HL-60/S4 treated with retinoic acid at 250 ng/mL for 4 days and 3 days (cell line): ENCODE results near the gene ITGA11.

ENCODE experiments used
- in situ Hi-C: fragments of 300-500 bp; cut with MboI; formaldehyde crosslinking; loops from 2 replicates; pipeline ENCODE4 v1.7.0; 2022; ENCODE audit warnings: low sequenced_read_pairs

Gene ITGA11

GRCh38 chr15:68301301-68301700, 130.7 kb downstream of the ITGA11 start:
- in situ Hi-C loops: loop anchor here (10.0 kb wide), 1 partner anchor 244 kb away; no protein-coding TSS in a partner anchor

GRCh38 chr15:68300115-68300940, 131.6 kb downstream of the ITGA11 start:
- in situ Hi-C loops: loop anchor here (10.0 kb wide), 1 partner anchor 244 kb away; no protein-coding TSS in a partner anchor

DNA sequence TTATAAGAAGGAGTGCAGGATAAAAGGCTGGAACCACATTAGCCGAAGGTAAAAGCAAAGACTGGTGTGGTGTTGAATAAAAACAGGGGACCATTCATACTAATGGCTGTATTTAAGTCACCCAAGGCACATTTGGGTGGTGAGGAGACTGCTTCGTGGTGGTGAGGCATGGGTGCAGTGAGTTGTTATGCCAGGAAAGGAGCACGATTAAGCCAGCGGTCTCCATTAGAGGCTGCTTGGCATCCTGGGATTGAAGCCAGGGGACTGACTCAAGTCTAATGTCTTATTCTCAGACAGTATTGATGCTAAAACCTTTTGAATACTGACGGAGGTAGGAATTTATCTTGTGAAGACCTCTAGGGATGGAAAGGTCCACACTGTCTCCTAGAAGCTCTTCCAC, 132.5 kb downstream of the ITGA11 start:
- in situ Hi-C loops: no loop called here

DNA sequence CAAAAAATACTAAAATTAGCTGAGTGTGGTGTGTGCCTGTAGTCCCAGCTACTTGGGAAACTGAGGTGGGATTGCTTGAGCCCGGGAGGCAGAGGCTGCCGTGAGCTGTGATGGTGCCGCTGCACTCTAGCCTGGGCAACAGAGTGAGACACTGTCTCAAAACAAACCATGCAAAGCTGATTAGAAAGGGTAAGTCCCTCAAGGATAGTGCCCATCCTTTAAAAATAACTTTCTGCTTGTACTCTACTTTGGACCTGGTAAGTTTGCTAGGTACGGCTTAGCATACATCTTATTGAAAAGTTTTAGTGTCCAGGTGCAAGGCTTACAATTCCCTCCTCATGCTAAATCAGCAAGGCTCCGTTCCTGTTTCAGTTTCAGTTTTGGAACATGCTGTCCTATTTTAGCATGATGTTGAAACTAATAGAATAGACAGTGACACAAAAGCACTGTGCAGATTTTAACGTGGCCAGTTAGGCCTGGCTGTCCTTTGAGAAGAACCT, 133.0 kb downstream of the ITGA11 start:
- in situ Hi-C loops: no loop called here

- in situ Hi-C loops: no loop called here
These were observed 133.6 kb downstream of the ITGA11 start for GRCh38 chr15:68298336-68298735.

DNA sequence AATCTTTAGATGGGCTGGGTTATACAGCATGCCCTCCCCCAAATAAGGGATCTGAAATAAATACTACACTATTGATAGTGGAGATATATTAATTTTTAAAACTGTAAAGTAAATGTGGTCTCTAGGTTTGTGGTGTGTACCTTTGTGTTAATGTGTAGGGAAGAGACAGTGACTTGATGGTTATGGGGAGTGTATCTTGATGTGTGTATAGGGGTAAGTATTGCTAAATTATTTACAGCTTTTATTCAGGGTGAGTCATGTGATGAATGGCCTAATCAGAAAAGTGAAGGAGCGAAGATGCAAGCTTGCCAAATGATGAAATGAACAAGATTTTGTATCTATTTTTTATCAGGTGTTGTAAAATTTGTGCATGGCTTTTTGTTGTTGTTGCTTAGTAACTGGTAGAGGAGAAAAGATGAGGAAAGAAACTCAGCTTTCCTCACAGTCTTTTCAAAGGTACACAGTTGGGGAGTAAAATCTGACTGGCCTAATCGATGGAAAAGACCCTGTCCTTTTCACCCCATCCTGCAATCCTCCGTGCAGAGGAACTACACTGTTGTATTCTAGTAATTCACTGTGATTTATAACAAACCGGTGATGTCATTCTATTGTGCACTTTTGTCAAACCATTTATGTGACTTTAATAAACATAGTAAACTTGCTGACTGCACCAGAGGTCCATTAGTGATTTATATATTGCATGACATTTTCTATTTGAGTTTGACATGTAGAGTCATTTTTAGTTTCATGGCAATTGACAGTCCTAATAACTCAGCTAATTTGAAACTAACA, 136.8 kb downstream of the ITGA11 start:
- in situ Hi-C loops: no loop called here

- in situ Hi-C loops: no loop called here
These were observed 139.0 kb downstream of the ITGA11 start for GRCh38 chr15:68292967-68293366.

DNA sequence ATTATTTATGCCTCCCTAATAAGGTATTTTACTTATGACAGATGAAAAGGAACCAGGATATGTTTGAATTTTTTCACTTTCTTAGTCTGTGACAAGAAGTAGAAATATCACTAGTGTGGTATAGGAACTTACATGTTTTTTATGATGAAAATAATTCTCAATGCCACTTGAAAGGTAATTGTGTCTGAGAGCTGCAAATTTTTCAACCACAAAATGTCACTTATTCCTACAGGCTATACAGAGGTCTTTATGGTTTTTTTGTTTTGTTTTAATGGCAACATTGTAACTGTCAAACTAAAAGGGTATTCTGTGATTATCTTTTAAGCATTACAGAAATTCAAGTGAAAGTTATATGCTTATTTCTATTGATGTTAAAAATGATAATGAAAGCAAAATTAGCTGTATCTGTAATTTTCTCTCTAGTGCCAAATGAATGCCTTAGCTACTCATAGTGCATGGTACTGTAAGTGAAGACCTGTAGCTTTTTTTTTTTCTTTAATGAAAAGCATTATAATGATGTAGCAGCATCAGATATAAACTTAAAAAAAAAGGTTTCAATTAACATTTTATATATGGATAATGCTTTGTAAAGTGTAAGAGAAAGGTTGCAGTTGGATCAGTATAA, 139.7 kb downstream of the ITGA11 start:
- in situ Hi-C loops: no loop called here

- in situ Hi-C loops: no loop called here
These were observed 141.2 kb downstream of the ITGA11 start for GRCh38 chr15:68290715-68291114.

GRCh38 chr15:68289621-68290352, 142.2 kb downstream of the ITGA11 start:
- in situ Hi-C loops: no loop called here

DNA sequence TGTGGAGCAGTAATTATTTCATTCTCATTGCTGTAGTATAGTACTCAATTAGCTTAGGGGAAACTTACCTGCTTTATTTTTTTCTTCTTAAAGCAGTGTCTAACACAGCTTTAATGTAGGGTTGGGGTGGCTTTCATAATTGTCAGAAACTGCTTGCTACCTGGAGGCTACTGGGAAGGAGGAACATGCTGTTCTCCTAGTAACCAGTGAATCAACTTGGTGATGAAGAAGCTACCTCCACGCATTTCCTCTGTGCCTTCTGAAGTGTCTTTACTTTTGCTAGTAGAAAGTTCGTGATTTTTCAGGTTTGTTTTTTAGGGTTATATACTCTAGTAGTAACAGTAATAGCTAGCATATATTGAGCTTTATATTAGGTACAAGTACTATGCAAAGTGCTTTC, 142.9 kb downstream of the ITGA11 start:
- in situ Hi-C loops: no loop called here

- in situ Hi-C loops: no loop called here
These were observed 145.7 kb downstream of the ITGA11 start for GRCh38 chr15:68286256-68286655.

DNA sequence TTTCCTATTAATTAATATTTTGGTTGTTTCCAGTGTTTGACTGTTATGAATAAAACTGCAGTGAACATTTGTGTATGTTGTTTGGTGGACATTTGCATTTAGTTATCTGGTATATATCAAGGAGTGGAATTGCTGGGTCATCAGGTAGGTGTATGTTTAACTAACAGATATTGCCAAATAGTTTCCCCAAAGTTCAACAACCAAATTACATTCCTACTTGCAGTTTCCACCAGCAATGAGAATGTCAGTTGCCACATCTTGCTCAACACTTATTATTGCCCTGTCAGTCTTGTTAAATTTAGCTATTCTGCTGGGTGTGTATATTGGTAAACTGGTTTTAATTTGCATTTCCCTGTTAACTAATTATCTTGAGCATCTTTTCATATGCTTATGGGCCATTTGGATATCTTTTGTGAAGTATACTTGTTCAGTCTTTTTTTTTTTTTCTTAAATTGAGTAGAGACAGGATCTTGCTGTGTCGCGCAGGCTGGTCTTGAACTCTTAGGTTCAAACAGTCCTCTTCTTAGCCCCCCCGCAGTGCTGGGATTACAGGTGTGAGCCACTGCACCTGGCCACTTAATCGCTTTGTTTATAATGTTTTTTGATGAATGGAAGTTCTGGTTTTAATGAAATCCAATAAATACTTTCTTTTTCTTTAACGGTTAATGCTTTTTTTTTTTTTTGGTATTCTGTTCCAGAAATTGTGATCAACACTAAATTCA, 146.5 kb downstream of the ITGA11 start:
- in situ Hi-C loops: no loop called here

- in situ Hi-C loops: no loop called here
These were observed 147.2 kb downstream of the ITGA11 start for GRCh38 chr15:68284616-68285258.

DNA sequence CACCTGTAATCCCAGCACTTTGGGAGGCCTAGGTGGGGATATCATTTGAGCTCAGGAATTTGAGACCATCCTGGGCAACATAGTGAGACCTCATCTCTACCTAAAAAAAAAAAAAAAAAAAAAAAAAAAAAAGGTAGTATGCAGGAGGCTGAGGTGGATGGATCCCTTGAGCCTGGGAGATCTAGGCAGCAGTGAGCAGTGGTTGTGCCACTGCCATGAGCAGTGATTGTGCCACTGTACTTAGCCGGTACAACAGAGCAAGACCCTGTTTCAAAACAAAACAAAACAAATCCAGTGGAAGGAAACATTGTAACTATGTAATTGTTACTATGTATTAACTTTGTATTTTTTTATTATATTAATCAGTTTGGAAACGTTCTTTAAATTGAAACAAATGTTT, 148.6 kb downstream of the ITGA11 start:
- in situ Hi-C loops: no loop called here

DNA sequence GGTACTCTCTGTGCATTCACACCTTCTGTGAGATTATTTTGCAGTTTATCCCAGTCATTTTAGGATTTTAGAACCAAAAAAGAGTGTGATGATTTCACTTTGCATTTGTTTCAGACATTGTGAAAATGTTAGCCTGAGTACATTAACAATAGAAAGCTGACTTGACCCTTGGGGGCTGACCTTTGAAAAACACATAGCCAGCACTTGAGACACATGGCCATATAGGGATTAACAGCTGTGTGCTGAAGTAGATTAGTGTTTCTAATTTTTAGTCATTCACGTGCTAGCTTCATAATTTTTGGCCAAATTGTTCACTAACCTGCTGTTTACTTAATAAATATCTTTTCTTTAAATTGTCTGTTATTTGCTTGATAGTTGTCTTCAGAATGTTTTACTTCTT, 151.0 kb downstream of the ITGA11 start:
- in situ Hi-C loops: no loop called here

DNA sequence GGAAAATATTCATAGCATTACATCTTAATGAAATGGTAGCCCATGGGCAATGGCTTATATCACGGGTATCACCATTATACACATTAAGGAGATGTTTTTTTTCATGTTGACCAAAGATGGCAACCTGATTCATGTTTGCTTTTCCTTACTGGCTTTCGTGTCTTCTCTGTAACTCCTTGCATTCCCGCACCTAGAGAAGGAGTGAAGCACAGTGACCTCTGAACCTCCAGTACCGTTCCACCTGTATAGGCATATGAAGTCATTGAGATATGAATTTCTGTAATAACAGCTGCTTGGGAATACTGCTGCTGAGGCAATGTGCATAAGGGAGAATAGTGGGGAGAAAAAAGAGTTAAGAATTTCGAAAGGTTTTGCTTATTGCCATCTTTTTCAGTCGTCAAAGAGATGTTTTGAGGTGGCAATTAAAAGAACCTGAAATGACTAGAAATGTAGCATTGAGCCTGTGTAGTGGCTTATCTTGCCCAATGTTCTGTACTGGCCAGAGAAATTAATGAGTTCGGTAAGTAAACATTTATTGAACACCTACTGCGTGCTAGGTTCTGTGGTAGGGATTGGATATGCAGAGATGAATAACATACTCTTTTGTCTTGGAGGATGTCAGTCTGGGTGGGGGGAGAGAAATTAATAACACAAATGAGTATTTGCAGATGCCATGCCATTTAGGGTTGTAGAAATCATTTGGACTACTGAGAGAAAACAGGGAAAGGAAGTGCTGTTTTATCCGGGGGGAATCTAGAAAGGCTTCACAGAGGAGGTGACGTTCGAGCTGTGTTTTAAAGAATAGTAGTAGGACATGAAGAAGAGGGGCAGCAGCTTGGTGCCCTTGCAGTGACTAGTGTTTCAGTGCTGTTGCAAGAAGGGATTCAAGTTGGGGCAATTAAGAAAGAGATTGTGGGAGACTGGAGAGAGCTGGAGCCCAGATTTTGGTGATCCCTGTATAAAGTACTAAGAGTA, 151.9 kb downstream of the ITGA11 start:
- in situ Hi-C loops: no loop called here

GRCh38 chr15:68278595-68279405, 153.2 kb downstream of the ITGA11 start:
- in situ Hi-C loops: no loop called here
